GM12878 (cell line): ENCODE data around the gene APOL4. TPM values are rescaled to one million over a fixed set of nuclear protein-coding genes. Genes with fewer than 3 reads are reported as not detected.
"Not testable (repeated sequence)": the region's sequence is repeated elsewhere in the genome, so short reads cannot be mapped to it uniquely, and the experiment has no call there.

Experiments
- ATAC-seq: fragments of 200-7000 bp; cut with Tn5 transposase; 3 replicates; pipeline ENCODE4 v1.9.1; 2020; ENCODE audit warnings: mild to moderate bottlenecking, moderate library complexity
- BruUV-seq: library from RNA; stranded (reverse); fragments of 400-500 nt; replicated peaks from 2 replicates; lab custom pipeline; 2021; lab: Mats Ljungman, UMichigan
- CTCF ChIA-PET: fragments of 300-600 bp; sonication (Branson Sonifier 250); formaldehyde crosslinking; extraction: SDS; loops from one replicate; lab custom pipeline; 2021; ENCODE audit warnings: inconsistent platforms; lab: Yijun Ruan, JAX
- POLR2A ChIA-PET: fragments of 350-600 bp; formaldehyde crosslinking; extraction: SDS; loops from one replicate; lab custom pipeline; 2021; ENCODE audit warnings: inconsistent platforms; lab: Charles Lee
- RAD21 ChIA-PET: fragments of 300-600 bp; sonication (Branson Sonifier 250); formaldehyde crosslinking; loops from one replicate; lab custom pipeline; 2023; ENCODE audit warnings: antibody characterized with exemption; ENCODE audit not compliant: unreplicated experiment; lab: Charles Lee
- SMC1A ChIA-PET: fragments of 300-600 bp; sonication (Branson Sonifier 250); formaldehyde crosslinking; loops from one replicate; lab custom pipeline; 2023; ENCODE audit not compliant: unreplicated experiment, uncharacterized antibody; lab: Charles Lee
- DNase-seq: peaks from one replicate; pipeline ENCODE4 v3.0.0-alpha.2; 2011; ENCODE audit warnings: low read depth, low spot score
- FAIRE-seq: peaks from 3 replicates; lab custom pipeline; 2011; peaks lifted over from hg19 to GRCh38; lab: Jason Lieb, UNC
- H2AFZ ChIP-seq: 2 replicates; pipeline ENCODE4 v1.6.0; 2011; ENCODE audit warnings: low read depth, low read length, control low read depth; ENCODE audit not compliant: control insufficient read depth
- H3K27ac ChIP-seq: 2 replicates; pipeline ENCODE4 v1.5.1; 2011; ENCODE audit warnings: control low read depth; ENCODE audit not compliant: control insufficient read depth, insufficient read depth
- H3K27me3 ChIP-seq, 2 experiments: replicated peaks in 1 of 2; 2 replicates each; pipeline versions ENCODE4 v1.6.0 to v1.6.1; 2011; ENCODE audit warnings: low read length in 1 of 2; ENCODE audit not compliant: control insufficient read depth in 2 of 2, insufficient read depth in 2 of 2
- H3K36me3 ChIP-seq, 2 experiments: 2 replicates each; pipeline ENCODE4 v1.5.1; 2011; ENCODE audit warnings: low read length in 1 of 2; ENCODE audit not compliant: control insufficient read depth in 2 of 2, insufficient read depth in 2 of 2
- H3K4me1 ChIP-seq: 2 replicates; pipeline ENCODE4 v1.6.1; 2011; ENCODE audit warnings: mild to moderate bottlenecking, low read length, moderate library complexity, mixed read lengths; ENCODE audit not compliant: control insufficient read depth, insufficient read depth
- H3K4me2 ChIP-seq: 2 replicates; pipeline ENCODE4 v1.6.0; 2011; ENCODE audit warnings: control low read depth; ENCODE audit not compliant: control insufficient read depth, insufficient read depth
- H3K4me3 ChIP-seq: fragments of 200-600 bp; sonication (generic); 2 replicates; pipeline ENCODE4 v1.5.1; 2016
- H3K79me2 ChIP-seq: 2 replicates; pipeline ENCODE4 v1.6.0; 2011; ENCODE audit warnings: low read length; ENCODE audit not compliant: control insufficient read depth, insufficient read depth
- H3K9ac ChIP-seq: 2 replicates; pipeline ENCODE4 v1.8.0; 2011; ENCODE audit warnings: low read length, control low read depth, mixed read lengths; ENCODE audit not compliant: control insufficient read depth, insufficient read depth
- H3K9me3 ChIP-seq: replicated peaks from 3 replicates; pipeline ENCODE4 v1.5.1; 2011; ENCODE audit warnings: mild to moderate bottlenecking, low read length; ENCODE audit not compliant: control insufficient read depth, insufficient read depth
- H4K20me1 ChIP-seq: 2 replicates; pipeline ENCODE4 v1.6.0; 2011; ENCODE audit not compliant: control insufficient read depth, insufficient read depth
- BACH1 ChIP-seq: fragments of 450-650 bp; IDR thresholded peaks from 2 replicates; pipeline ENCODE4 v1.6.1; 2017; ENCODE audit warnings: mild to moderate bottlenecking, borderline replicate concordance
- CBX5 ChIP-seq: sonication (generic); IDR thresholded peaks from 2 replicates; pipeline ENCODE4 v1.6.1; 2016; ENCODE audit warnings: low read depth, moderate library complexity, mild to moderate bottlenecking, inconsistent platforms
- E4F1 ChIP-seq: fragments of 450-650 bp; IDR thresholded peaks from 2 replicates; pipeline ENCODE4 v1.6.1; 2018; ENCODE audit warnings: borderline replicate concordance, mild to moderate bottlenecking; ENCODE audit not compliant: partially characterized antibody
- KDM1A ChIP-seq: fragments of 200-600 bp; sonication (generic); IDR thresholded peaks from 2 replicates; pipeline ENCODE4 v1.6.1; 2016; ENCODE audit warnings: borderline replicate concordance
- MLLT1 ChIP-seq: fragments of 450-650 bp; IDR thresholded peaks from 2 replicates; pipeline ENCODE4 v1.6.1; 2016; ENCODE audit warnings: mild to moderate bottlenecking
- NFYB ChIP-seq: IDR thresholded peaks from 2 replicates; pipeline ENCODE4 v1.6.1; 2011; ENCODE audit warnings: low read depth, mild to moderate bottlenecking, low read length, improper control_type of control experiment, moderate library complexity; ENCODE audit not compliant: insufficient read depth
- SMAD1 ChIP-seq: fragments of 450-650 bp; IDR thresholded peaks from 2 replicates; pipeline ENCODE4 v1.6.1; 2018; ENCODE audit warnings: mild to moderate bottlenecking, low read depth; ENCODE audit not compliant: partially characterized antibody
- WGBS: methylation state at CpG from one replicate; pipeline ENCODE4 v1.1.6; 2016; ENCODE audit warnings: low lambda C conversion rate; ENCODE audit not compliant: insufficient replicate concordance, insufficient coverage; ENCODE audit errors: missing lambda C conversion rate; 5-methylcytosine and 5-hydroxymethylcytosine counted together
- in situ Hi-C: fragments of 300-500 bp; cut with MboI; formaldehyde crosslinking; loops from 9 replicates; pipeline ENCODE4 v1.14.3; 2018; ENCODE audit warnings: mixed read lengths
- intact Hi-C: fragments of 100-400 bp; cut with micrococcal nuclease; formaldehyde crosslinking; loops from one replicate; pipeline ENCODE4 v1.14.2; 2022; ENCODE audit not compliant: unreplicated experiment
- polyA plus RNA-seq, 11 experiments: library from polyadenylated mRNA; depleted of rRNA in 4 of 11; unstranded in 6 of 11; stranded (reverse) in 5 of 11; fragments of >200 nt; fragmentation: Nextera tagmentation in 4 of 11; fragmentation: Illumina TruSeq in 1 of 11; extraction: Ambion mirVana in 4 of 11; extraction: Trizol in 1 of 11; gene quantifications; 1 replicate in 1 of 11; 2 replicates in 10 of 11; pipeline versions ENCODE4 v1.2.1 to v1.2.3, GENCODE V29; 2011 to 2016; ENCODE audit warnings: inconsistent platforms in 2 of 11, missing spikeins in 2 of 11, low read depth in 1 of 11
- total RNA-seq, 4 experiments: library from RNA; depleted of rRNA in 3 of 4; stranded (reverse); fragments of >200 nt in 3 of 4; fragmentation: Illumina TruSeq in 1 of 4; extraction: Trizol in 1 of 4; gene quantifications; 2 replicates each; pipeline versions ENCODE4 v1.2.1 to v1.2.3, GENCODE V29; 2013 to 2021

APOL4 gene
- total and polyA plus RNA-seq, 10 of the 15 experiments (the other 5 are each of a cell fraction or from before 2014, with no cell fraction given) = 0.03 to 0.24 (median 0.19) TPM; not detected in 7

GRCh38 chr22:36209488-36209908 lies 7.9 kb upstream of the APOL4 start:
- H3K9me3 ChIP-seq, RAD21 ChIA-PET, ATAC-seq, H3K27me3 ChIP-seq, H2AFZ ChIP-seq, H3K4me3 ChIP-seq, H3K79me2 ChIP-seq, SMC1A ChIA-PET, H3K9ac ChIP-seq, FAIRE-seq, BruUV-seq, in situ Hi-C loops, H3K36me3 ChIP-seq, DNase-seq, H4K20me1 ChIP-seq, intact Hi-C loops, H3K27ac ChIP-seq, H3K4me2 ChIP-seq, H3K4me1 ChIP-seq: not testable (repeated sequence)
- WGBS = 69% methylated on average over 5 of the region's 5 CpGs
- TF ChIP-seq MLLT1 (peak; percentile 43), CBX5 (0 out of 2 replicates have a peak, but pooled peaks have one; percentile 40)
- ChIA-PET CTCF (interaction anchor here (1.3 to 3.1 kb wide), 2 partner anchors 13 to 30 kb away, joined by 4 to 21 read pairs; partner anchors contain the start of gene APOL2), POLR2A (interaction anchor here (1.0 kb wide), 1 partner anchor 41 kb away, joined by 3 read pairs; no protein-coding TSS in a partner anchor)

- no peaks in the 10 kb centered on the region for H4K20me1 ChIP-seq
- no peak for FAIRE-seq
- DNase-seq = no peak
- H3K27ac ChIP-seq = no peak overlapping the region
- H3K9ac ChIP-seq = no peak overlapping the region
- in situ Hi-C loops (no loop called here), intact Hi-C loops (no loop called here)
- H3K4me3 ChIP-seq = no peak overlapping the region
- H2AFZ ChIP-seq = no peak overlapping the region
- no peaks in the 10 kb centered on the region for H3K27me3 ChIP-seq
- no peak overlapping the region for H3K4me2 ChIP-seq
- no peak for ATAC-seq
- peaks cover 2% of the 10 kb centered on the region; the same call in 1 of the 3 replicates for H3K9me3 ChIP-seq
- peaks cover 4% of the 10 kb centered on the region for H3K4me1 ChIP-seq
- H3K36me3 ChIP-seq = no peaks in the 10 kb centered on the region
- POLR2A ChIA-PET = interaction anchor here (1.0 kb wide), 1 partner anchor 42 kb away, joined by 3 read pairs; no protein-coding TSS in a partner anchor
- CTCF ChIA-PET = interaction anchor here (0.8 to 3.1 kb wide), 5 partner anchors 8 to 69 kb away, joined by 3 to 21 read pairs (median 4); partner anchors contain the start of gene APOL2
- H3K79me2 ChIP-seq = no peaks in the 10 kb centered on the region
- no TSS peak for BruUV-seq
- TF ChIP-seq KDM1A (no peak), BACH1 (no peak), E4F1 (no peak), SMAD1 (no peak), NFYB (no peak)
- SMC1A ChIA-PET = interaction anchor here (0.7 to 1.4 kb wide), 4 partner anchors 9 to 49 kb away, joined by 3 read pairs; partner anchors contain the start of gene APOL2
- RAD21 ChIA-PET = interaction anchor here (1.0 to 1.4 kb wide), 2 partner anchors 9 to 30 kb away, joined by 4 to 6 read pairs; partner anchors contain the start of gene APOL2
- 100% methylated on average over 1 of the region's 1 CpG for WGBS
These were observed 7.3 kb upstream of the APOL4 start for GRCh38 chr22:36208914-36209313.
